ENCODE data around the gene CRBN.

DNA sequence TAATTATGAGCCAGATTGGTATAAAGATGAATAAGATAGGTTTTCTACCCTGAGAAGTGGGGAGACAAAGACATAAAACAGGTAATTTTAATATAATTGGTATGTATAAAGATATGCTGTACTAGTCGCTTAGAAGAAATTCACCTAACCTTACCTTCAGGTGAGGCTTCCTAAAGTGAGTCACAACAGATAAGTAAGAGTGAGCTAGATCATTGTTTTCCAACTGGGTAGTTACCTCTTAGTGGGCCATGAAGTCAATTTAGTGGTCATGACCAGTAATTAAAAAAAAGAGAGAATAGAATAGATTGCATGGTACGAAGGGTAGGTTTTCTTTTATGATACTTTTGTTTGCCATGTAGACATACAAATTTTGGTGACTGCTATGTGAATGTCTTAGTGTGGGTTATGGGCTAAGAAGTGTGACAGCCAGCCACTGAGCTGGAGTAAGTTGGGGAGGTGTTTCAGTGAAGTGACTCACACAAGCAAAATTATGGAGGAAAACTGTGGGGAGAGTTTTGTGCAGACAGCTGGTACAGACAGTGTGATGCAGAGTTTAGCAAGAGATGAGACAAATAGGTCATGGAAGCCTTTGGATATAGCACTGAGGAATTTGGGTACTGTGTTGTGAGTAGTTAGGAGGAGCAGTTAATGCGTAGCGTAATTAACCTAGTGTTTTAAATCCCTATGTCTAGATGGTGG lies 44.6 kb downstream of the CRBN start:
- TF ChIP-seq EZH2 (IDR thresholded peaks at IDR 0.05): no peak
- TF ChIP-seq POLR2AphosphoS5 (IDR thresholded peaks at IDR 0.05; ENCODE audit: borderline replicate concordance, low read depth, low read length): no peak
